Measurements from ENCODE around the gene EHBP1.

The EHBP1 gene

DNA sequence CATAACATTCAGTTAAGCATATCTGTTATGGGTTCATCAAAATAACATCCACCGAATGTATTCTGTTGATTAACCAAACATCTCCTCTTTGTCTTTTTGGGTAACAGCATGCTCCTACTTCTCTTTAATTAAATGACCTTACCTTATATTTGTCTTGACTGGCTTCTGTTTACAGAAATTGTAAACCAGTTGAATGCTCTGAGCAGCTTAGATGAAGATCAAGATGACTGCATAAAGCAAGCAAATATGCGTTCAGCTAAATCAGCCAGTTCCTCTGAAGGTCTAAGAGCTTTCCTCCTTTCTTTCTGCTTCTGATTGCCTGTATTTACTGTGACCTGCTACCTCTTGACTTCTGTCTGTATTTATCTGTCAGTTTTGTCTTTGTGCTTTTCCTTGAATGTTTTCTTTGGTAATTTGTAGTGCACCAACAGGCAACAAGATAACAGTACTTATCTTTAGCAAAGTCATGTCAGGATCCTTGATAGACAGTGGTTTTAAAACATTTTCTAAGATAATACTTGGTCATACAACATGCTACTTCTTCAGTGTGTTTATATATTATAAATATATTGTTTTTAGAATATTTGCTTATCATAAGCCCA, 152.8 kb downstream of the EHBP1 start:
- Histone ChIP-seq H3K9me3 (ENCODE audit: control insufficient read depth, low read length) (no peaks in the 10 kb centered on the region), H3K4me1 (no peaks in the 10 kb centered on the region), H3K79me2 (no peaks in the 10 kb centered on the region), H3K27ac (no peak overlapping the region), H3K36me3 (ENCODE audit: control insufficient read depth, insufficient read depth, low read length) (no peaks in the 10 kb centered on the region), H3K9ac (no peak overlapping the region), H3K4me2 (ENCODE audit: low read length) (no peak overlapping the region), H3K4me3 (ENCODE audit: low read depth, low read length) (no peak overlapping the region), H3K27me3 (ENCODE audit: control insufficient read depth, insufficient read depth, low read length) (no peaks in the 10 kb centered on the region), H2AFZ (no peak overlapping the region)
- TF ChIP-seq, protein P1, sequence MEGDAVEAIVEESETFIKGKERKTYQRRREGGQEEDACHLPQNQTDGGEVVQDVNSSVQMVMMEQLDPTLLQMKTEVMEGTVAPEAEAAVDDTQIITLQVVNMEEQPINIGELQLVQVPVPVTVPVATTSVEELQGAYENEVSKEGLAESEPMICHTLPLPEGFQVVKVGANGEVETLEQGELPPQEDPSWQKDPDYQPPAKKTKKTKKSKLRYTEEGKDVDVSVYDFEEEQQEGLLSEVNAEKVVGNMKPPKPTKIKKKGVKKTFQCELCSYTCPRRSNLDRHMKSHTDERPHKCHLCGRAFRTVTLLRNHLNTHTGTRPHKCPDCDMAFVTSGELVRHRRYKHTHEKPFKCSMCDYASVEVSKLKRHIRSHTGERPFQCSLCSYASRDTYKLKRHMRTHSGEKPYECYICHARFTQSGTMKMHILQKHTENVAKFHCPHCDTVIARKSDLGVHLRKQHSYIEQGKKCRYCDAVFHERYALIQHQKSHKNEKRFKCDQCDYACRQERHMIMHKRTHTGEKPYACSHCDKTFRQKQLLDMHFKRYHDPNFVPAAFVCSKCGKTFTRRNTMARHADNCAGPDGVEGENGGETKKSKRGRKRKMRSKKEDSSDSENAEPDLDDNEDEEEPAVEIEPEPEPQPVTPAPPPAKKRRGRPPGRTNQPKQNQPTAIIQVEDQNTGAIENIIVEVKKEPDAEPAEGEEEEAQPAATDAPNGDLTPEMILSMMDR (IDR thresholded peaks at IDR 0.05): no peak

DNA sequence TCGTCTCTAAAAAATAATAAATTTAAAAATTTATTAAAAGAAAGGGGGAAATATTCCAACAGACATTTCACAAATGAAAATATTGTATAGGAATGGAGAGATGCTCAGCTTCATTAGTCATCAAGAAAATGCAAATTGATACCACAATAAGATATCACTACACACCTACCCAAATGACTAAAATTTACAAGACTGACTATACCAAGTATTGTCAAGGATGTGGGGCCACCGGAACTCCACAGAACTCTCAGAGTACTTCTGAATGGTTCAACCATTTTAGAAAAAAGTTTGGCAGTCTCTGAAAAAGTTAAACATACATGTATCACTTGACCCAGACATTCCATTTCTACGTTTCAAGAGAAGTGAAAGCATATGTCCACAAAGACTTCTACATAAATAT, 163.4 kb downstream of the EHBP1 start:
- no peaks in the 10 kb centered on the region for H3K4me1 ChIP-seq
- TF ChIP-seq, protein P1 (IDR thresholded peaks at IDR 0.05): no peak
- no peaks in the 10 kb centered on the region for H3K9me3 ChIP-seq (ENCODE audit: control insufficient read depth, low read length)
- no peaks in the 10 kb centered on the region for H3K27me3 ChIP-seq (ENCODE audit: control insufficient read depth, insufficient read depth, low read length)
- H2AFZ ChIP-seq: no peak overlapping the region
- no peak overlapping the region for H3K4me3 ChIP-seq (ENCODE audit: low read depth, low read length)
- no peak overlapping the region for H3K27ac ChIP-seq
- H3K9ac ChIP-seq: no peak overlapping the region
- H3K4me2 ChIP-seq (ENCODE audit: low read length): no peak overlapping the region
- no peaks in the 10 kb centered on the region for H3K36me3 ChIP-seq (ENCODE audit: control insufficient read depth, insufficient read depth, low read length)
- H3K79me2 ChIP-seq: no peaks in the 10 kb centered on the region

DNA sequence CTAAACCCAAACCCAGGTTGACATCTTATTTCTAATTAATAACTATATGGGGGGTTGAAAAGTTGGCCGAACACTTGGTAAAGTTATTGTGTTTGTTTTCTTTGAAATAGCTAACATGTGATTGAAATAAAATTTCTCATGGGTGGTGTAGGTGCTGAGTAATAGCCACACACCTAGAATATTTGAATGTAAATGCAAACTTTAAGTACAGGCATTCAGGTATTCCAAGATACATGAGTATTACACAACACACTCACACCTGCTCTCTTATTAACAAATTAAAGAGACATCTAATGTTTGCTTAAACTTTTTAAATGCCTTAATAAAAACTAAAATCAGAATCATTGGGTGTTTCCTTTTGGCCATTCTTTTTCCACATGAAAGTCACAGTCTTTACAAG, 165.5 kb downstream of the EHBP1 start:
- Histone ChIP-seq H2AFZ (no peak overlapping the region), H3K4me1 (no peaks in the 10 kb centered on the region), H3K79me2 (no peaks in the 10 kb centered on the region), H3K9me3 (ENCODE audit: control insufficient read depth, low read length) (no peaks in the 10 kb centered on the region), H3K4me2 (ENCODE audit: low read length) (no peak overlapping the region), H3K27ac (no peak overlapping the region), H3K4me3 (ENCODE audit: low read depth, low read length) (no peak overlapping the region), H3K36me3 (ENCODE audit: control insufficient read depth, insufficient read depth, low read length) (no peaks in the 10 kb centered on the region), H3K9ac (no peak overlapping the region), H3K27me3 (ENCODE audit: control insufficient read depth, insufficient read depth, low read length) (no peaks in the 10 kb centered on the region)
- TF ChIP-seq, protein P1 (IDR thresholded peaks at IDR 0.05): no peak

DNA sequence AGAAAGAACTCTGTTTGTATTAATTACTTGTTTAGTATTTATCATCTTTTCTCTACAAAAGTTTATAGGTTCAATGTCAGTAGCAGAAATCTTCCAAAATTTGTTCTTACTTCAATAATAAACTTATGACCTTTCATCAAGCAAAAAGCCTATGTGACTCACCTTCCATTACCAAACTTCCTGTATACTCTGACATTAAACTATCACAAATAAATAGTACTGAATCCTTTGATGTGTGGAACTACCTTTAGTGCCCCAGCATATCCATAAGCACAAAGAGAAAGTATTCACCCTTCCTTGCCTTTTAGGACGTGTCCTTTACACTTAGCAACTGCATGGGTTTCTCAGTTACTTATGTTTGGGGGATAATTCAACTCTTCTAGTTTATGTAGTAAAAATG, 166.0 kb downstream of the EHBP1 start:
- TF ChIP-seq, protein P1 (IDR thresholded peaks at IDR 0.05): no peak
- H3K4me2 ChIP-seq (ENCODE audit: low read length): no peak overlapping the region
- no peaks in the 10 kb centered on the region for H3K4me1 ChIP-seq
- no peak overlapping the region for H2AFZ ChIP-seq
- H3K4me3 ChIP-seq (ENCODE audit: low read depth, low read length): no peak overlapping the region
- no peaks in the 10 kb centered on the region for H3K36me3 ChIP-seq (ENCODE audit: control insufficient read depth, insufficient read depth, low read length)
- H3K27me3 ChIP-seq (ENCODE audit: control insufficient read depth, insufficient read depth, low read length): no peaks in the 10 kb centered on the region
- no peak overlapping the region for H3K9ac ChIP-seq
- no peaks in the 10 kb centered on the region for H3K9me3 ChIP-seq (ENCODE audit: control insufficient read depth, low read length)
- H3K27ac ChIP-seq: no peak overlapping the region
- no peaks in the 10 kb centered on the region for H3K79me2 ChIP-seq

DNA sequence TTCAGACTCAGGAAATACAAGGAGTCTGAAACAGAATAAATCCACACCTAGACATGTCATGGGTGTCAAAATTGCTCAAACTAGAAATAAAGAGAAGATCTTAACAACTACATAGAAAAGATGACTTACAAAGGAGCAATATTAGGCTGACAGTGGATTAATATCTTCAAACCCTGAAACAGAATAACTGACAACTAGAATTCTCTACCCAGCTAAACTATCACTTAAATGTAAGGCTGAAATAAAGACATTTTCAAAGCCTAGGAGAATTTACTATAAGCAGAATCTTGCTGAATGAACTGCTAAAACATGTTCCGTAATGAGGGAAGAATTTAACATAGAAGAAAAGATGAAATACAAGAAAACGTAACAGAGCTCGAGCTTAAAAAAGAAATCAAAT, 168.1 kb downstream of the EHBP1 start:
- TF ChIP-seq, protein P1 (IDR thresholded peaks at IDR 0.05): no peak
- Histone ChIP-seq H3K79me2 (no peaks in the 10 kb centered on the region), H3K9ac (no peak overlapping the region), H3K27me3 (ENCODE audit: control insufficient read depth, insufficient read depth, low read length) (no peaks in the 10 kb centered on the region), H3K4me2 (ENCODE audit: low read length) (no peak overlapping the region), H3K4me1 (no peaks in the 10 kb centered on the region), H2AFZ (no peak overlapping the region), H3K4me3 (ENCODE audit: low read depth, low read length) (no peak overlapping the region), H3K9me3 (ENCODE audit: control insufficient read depth, low read length) (no peaks in the 10 kb centered on the region), H3K36me3 (ENCODE audit: control insufficient read depth, insufficient read depth, low read length) (no peaks in the 10 kb centered on the region), H3K27ac (no peak overlapping the region)

Data from parathyroid adenoma (tissue), 2 donors.